HG02642 (cell line): ENCODE data around the gene SLC16A12.
"Not testable (repeated sequence)": the region's sequence is repeated elsewhere in the genome, so short reads cannot be mapped to it uniquely, and the experiment has no call there.

Experiments used
- ATAC-seq: cut with Tn5 transposase; IDR thresholded peaks from one replicate; pipeline ENCODE4 v1.9.1; 2021; ENCODE audit warnings: mild to moderate bottlenecking; ENCODE audit not compliant: unreplicated experiment, poor library complexity

The SLC16A12 gene

GRCh38 chr10:89428877-89429276 lies 106.5 kb downstream of the SLC16A12 start:
- ATAC-seq, result no peak

DNA sequence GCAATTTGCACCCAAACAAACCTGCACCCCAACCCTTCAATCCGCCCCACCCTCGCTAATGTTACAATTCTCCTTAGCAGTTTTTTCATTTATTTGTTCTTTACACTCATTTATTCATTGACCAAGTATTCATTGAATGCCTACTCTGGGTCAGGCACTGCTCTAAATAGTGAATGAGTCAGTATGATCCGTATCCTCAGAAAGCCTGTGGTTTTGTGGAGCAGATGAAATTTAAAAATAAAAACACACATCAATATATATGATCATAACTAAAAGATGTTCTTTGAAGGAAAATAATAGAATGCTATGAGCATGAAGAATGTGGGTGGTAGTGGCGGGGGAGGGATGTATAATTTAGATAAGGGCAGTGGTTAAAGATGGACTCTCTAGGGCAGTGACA lies 107.8 kb downstream of the SLC16A12 start:
- ATAC-seq, result no peak

DNA sequence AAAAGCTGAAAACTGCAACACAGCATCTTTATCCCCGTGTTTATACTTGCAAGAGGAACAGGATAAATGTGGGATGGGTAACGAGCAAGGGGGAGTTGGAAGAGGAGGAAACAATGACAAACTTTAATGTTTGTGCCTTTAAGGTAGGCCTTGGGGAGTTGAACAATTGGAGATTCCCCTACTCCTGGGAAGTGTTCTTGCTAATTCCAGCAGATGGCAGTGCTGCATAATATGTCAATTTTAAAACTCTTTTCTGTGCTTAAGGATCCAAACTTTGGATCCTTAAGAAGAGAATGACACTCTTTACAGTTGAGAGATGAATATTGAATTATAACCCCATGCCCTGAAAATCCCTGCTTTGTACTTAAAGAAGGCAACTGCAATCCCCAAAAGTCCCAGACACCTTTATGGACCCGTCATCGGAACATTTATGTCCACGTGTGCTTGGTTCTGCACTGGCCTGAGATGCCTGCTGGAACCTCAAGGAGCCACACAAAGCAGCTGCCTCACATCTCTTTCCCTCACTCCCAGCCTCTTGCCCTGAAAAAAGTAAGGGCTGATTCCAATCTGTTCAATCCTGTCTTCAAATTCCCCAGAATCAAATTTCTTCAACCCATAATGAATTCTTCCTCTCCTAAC lies 109.0 kb downstream of the SLC16A12 start:
- no peak for ATAC-seq

- no peak for ATAC-seq
These were observed 110.4 kb downstream of the SLC16A12 start for GRCh38 chr10:89425000-89425399.

GRCh38 chr10:89421018-89421476 lies 114.3 kb downstream of the SLC16A12 start:
- no peak for ATAC-seq

DNA sequence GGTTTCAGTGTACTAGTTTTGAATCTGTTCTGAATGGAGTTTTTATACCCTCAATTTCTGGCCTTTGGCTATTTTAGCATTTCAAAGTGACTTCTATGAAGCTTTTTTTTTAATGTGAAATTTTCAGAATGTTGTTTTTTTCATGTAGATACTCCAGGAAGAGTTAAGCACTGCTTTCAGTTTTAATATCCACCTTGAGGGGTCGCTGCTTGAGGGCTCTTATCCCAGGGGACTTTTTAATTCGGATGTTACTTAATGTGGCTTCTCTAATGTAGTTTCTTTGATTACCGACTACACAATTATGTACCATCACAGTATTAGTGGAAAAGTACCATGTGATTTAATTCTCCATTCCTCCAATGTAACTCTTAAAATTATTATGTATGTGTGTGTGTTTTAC lies 115.8 kb downstream of the SLC16A12 start:
- no peak for ATAC-seq

GRCh38 chr10:89416465-89416864 lies 118.9 kb downstream of the SLC16A12 start:
- ATAC-seq, result no peak

GRCh38 chr10:89414879-89415821 lies 120.2 kb downstream of the SLC16A12 start:
- peak; percentile 43 for ATAC-seq

- ATAC-seq, result peak; percentile 78
These were observed 121.1 kb downstream of the SLC16A12 start, which contains the start of gene IFIT5 for GRCh38 chr10:89414146-89414878. Gene IFIT5, plus strand, starts transcription at chr10:89414568. Its CDS starts 231 bp downstream, at chr10:89414799.

- ATAC-seq, result no peak
These were observed 121.9 kb downstream of the SLC16A12 start for GRCh38 chr10:89413398-89413912.

- ATAC-seq, result not testable (repeated sequence)
These were observed 123.1 kb downstream of the SLC16A12 start for GRCh38 chr10:89412276-89412675.

DNA sequence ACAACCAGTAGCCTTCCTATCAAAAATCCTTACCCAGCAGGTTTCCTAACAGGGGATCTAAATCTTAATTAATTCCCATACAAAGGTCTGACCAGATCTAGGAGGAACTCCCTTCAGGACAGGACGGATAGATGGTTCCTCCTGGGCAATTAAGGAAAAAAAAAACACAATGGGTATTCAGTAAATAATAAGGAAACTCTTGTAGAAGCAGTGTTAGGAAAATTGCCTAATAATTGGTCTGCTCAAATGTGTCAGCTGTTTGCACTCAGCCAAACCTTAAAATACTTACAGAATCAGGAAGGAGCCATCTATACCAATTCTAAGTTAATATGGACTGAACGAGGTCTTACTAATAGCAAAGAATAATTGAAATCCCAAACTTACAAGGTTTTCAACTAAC lies 124.3 kb downstream of the SLC16A12 start:
- ATAC-seq, result not testable (repeated sequence)

DNA sequence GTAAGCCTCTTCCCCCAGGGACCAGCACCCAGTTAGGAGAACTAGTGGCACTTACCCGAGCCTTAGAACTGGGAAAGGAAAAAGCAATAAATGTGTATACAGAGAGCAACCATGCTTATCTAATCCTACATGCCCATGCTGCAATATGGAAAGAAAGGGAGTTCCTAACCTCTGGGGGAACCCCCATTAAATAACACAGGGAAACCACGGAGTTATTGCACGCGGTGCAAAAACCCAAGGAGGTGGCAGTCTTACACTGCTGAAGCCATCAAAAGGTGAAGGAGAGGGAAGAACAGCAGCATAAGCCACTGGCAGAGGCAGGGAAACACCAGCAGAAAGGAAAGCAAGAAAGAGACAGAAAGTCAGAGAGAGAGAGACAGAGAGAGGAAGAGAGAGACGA lies 124.8 kb downstream of the SLC16A12 start:
- ATAC-seq, result not testable (repeated sequence)

- ATAC-seq, result not testable (repeated sequence)
These were observed 126.1 kb downstream of the SLC16A12 start for GRCh38 chr10:89409282-89409681.

GRCh38 chr10:89407792-89408191 lies 127.6 kb downstream of the SLC16A12 start:
- ATAC-seq, result not testable (repeated sequence)

DNA sequence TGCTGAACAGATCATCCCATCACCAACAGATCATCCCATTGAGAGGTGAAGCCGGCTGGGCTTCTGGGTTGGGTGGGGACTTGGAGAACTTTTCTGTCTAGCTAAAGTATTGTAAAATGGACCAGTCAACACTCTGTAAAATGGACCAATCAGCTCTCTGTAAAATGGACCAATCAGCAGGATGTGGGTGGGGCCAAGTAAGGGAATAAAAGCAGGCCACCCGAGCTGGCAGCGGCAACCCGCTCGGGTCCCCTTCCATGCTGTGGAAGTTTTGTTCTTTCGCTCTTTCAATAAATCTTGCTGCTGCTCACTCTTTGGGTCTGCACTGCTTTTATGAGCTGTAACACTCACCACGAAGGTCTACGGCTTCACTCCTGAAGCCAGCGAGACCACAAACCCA lies 129.2 kb downstream of the SLC16A12 start:
- not testable (repeated sequence) for ATAC-seq

DNA sequence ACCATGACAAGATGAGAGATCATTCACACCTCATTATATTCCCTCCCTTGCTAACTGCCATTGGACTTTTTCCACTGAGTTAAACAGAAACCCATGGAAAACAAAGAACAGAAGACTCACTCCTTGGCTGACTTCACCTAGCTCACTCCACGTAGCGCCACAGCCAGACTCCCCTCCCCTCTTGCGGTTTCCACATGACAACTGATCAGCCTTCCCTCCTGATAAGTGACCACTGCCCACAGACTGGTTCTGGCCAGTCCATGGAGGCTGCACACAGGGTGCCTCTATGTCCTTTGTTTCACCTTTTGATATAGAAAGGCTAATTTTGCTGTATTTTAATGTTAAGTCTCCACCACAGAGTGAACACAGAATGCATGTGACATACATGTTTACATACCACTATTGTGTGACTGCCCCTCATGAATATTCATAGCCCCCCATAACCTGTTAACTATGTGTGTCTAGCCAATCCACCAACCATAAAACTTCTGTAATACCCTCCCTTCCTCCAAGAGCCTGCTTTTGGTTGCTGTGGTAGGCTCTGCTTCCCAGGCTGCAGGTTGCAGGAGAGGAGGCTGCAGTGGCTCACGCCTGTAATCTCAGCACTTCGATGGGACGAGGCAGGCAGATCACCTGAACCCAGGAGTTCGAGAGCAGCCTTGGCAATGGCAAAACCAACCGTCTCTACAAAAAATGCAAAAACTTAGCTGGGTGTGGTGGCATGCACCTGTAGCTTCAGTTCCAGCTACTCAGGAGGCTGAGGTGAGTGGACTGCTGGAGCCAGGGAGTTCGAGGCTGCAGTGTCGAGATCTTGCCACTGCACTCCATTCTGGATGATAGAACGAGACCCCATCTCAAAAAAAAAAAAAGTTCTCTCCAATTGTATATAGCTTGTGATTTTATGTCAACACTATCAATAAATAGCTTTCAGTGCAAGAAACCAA lies 131.0 kb downstream of the SLC16A12 start:
- ATAC-seq, result no peak

DNA sequence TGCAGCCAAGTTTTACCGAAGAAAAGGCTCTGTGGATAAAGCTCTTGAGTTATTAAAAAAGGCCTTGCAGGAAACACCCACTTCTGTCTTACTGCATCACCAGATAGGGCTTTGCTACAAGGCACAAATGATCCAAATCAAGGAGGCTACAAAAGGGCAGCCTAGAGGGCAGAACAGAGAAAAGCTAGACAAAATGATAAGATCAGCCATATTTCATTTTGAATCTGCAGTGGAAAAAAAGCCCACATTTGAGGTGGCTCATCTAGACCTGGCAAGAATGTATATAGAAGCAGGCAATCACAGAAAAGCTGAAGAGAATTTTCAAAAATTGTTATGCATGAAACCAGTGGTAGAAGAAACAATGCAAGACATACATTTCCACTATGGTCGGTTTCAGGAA lies 132.4 kb downstream of the SLC16A12 start:
- ATAC-seq, result no peak

- ATAC-seq, result no peak
These were observed 135.4 kb downstream of the SLC16A12 start for GRCh38 chr10:89399956-89400355.
